ENCODE measurements around the gene GLRX.

- TF ChIP-seq CTCF (conservative IDR thresholded peaks at IDR 0.05; ENCODE audit: low read depth, low read length), result no peak
- no peak for TF ChIP-seq EZH2 (IDR thresholded peaks at IDR 0.05; ENCODE audit: borderline replicate concordance, low read depth, low read length, poor library complexity, severe bottlenecking)
Measured at GRCh38 chr5:95815155-95815729, 7.3 kb downstream of the GLRX start.

Measured in A673 (cell line).